K562 (cell line): Measurements from ENCODE around the gene PRDM8. TPM values are rescaled to one million over a fixed set of nuclear protein-coding genes. Genes with fewer than 3 reads are reported as not detected.

ENCODE experiments used
- ATF4 ChIP-seq: fragments of 450-650 bp; formaldehyde crosslinking; IDR thresholded peaks from 2 replicates; pipeline ENCODE4 v1.4.0; 2022; ENCODE audit warnings: mild to moderate bottlenecking, moderate library complexity
- CCNT2 ChIP-seq: IDR thresholded peaks from 2 replicates; pipeline ENCODE4 v1.6.1; 2011; ENCODE audit warnings: borderline replicate concordance, low read depth, mild to moderate bottlenecking, moderate library complexity, mixed read lengths, low read length; ENCODE audit not compliant: insufficient read length; ENCODE audit errors: extremely low read depth
- E2F8 ChIP-seq: fragments of 450-650 bp; IDR thresholded peaks from 2 replicates; pipeline ENCODE4 v1.7.1; 2018; ENCODE audit warnings: mild to moderate bottlenecking, low read depth; ENCODE audit not compliant: partially characterized antibody
- FOXJ3 ChIP-seq: sonication (generic); formaldehyde crosslinking; IDR thresholded peaks from 2 replicates; pipeline ENCODE4 v1.4.0; 2020; ENCODE audit warnings: mild to moderate bottlenecking, missing genetic modification reagents
- GABPB1 ChIP-seq: sonication (generic); formaldehyde crosslinking; IDR thresholded peaks from 2 replicates; pipeline ENCODE4 v1.8.0; 2022; ENCODE audit warnings: mild to moderate bottlenecking, missing genetic modification reagents
- HIVEP1 ChIP-seq: fragments of 250-450 bp; sonication (Bioruptor Pico); IDR thresholded peaks from 2 replicates; pipeline ENCODE4 v1.4.0; 2020; ENCODE audit warnings: mild to moderate bottlenecking
- NBN ChIP-seq: fragments of 450-650 bp; IDR thresholded peaks from 2 replicates; pipeline ENCODE4 v1.6.1; 2016; ENCODE audit warnings: low read depth, mild to moderate bottlenecking
- NR1H2 ChIP-seq: sonication (generic); formaldehyde crosslinking; IDR thresholded peaks from 2 replicates; pipeline ENCODE4 v1.4.0; 2020; ENCODE audit warnings: mild to moderate bottlenecking, missing genetic modification reagents
- RAD51 ChIP-seq: fragments of 450-650 bp; IDR thresholded peaks from 2 replicates; pipeline ENCODE4 v1.7.1; 2016; ENCODE audit warnings: low read depth, mild to moderate bottlenecking, borderline replicate concordance
- TFAP4 ChIP-seq: sonication (generic); formaldehyde crosslinking; IDR thresholded peaks from 2 replicates; pipeline ENCODE4 v1.8.0; 2022; ENCODE audit warnings: missing genetic modification reagents, mild to moderate bottlenecking, moderate library complexity, borderline replicate concordance
- USF1 ChIP-seq: sonication (generic); formaldehyde crosslinking; IDR thresholded peaks from 2 replicates; pipeline ENCODE4 v1.9.0; 2022; ENCODE audit warnings: mild to moderate bottlenecking, missing genetic modification reagents
- YY1 ChIP-seq, 3 experiments: IDR thresholded peaks; 2 replicates each; pipeline ENCODE4 v1.6.1; 2011; ENCODE audit warnings: low read length in 2 of 3, mild to moderate bottlenecking in 2 of 3, moderate library complexity in 2 of 3, borderline replicate concordance in 1 of 3, control low read depth in 1 of 3, low read depth in 1 of 3; ENCODE audit not compliant: insufficient read depth in 3 of 3, insufficient replicate concordance in 2 of 3, control insufficient read depth in 1 of 3, insufficient read length in 1 of 3; ENCODE audit errors: extremely low read depth in 1 of 3
- ZBTB11 ChIP-seq, 3 experiments: fragments of 200-800 bp in 1 of 3; fragments of 250-450 bp in 1 of 3; fragments of 450-650 bp in 1 of 3; sonication (Bioruptor Pico) in 1 of 3; sonication (Bioruptor generic) in 1 of 3; formaldehyde crosslinking in 1 of 3; IDR thresholded peaks; 2 replicates each; pipeline versions ENCODE4 v1.6.1 to v1.8.0; 2016 to 2022; ENCODE audit warnings: mild to moderate bottlenecking in 2 of 3, missing genetic modification characterization in 2 of 3, missing compliant biosample characterization in 1 of 3, moderate library complexity in 1 of 3
- ZEB2 ChIP-seq: fragments of 450-650 bp; IDR thresholded peaks from 2 replicates; pipeline ENCODE4 v1.6.1; 2016
- ZNF316 ChIP-seq: fragments of 450-650 bp; IDR thresholded peaks from 2 replicates; pipeline ENCODE4 v1.6.1; 2016
- polyA plus RNA-seq, 8 experiments: library from polyadenylated mRNA; depleted of rRNA in 4 of 8; stranded (reverse) in 5 of 8; unstranded in 3 of 8; fragments of >200 nt; fragmentation: Nextera tagmentation in 2 of 8; fragmentation: Illumina TruSeq in 1 of 8; extraction: Ambion mirVana in 2 of 8; extraction: Trizol in 1 of 8; gene quantifications; 2 replicates each; pipeline versions ENCODE4 v1.2.1 to v1.2.3, GENCODE V29; 2011 to 2014; ENCODE audit warnings: inconsistent platforms in 1 of 8, missing spikeins in 1 of 8
- total RNA-seq, 7 experiments: library from RNA; depleted of rRNA in 6 of 7; stranded (reverse); fragments of >200 nt in 6 of 7; fragmentation: Illumina TruSeq in 2 of 7; extraction: Trizol in 2 of 7; gene quantifications; 2 replicates each; pipeline versions ENCODE4 v1.2.1 to v1.2.3, GENCODE V29; 2011 to 2021; ENCODE audit warnings: low replicate concordance in 1 of 7

PRDM8 gene
- total and polyA plus RNA-seq, 9 of the 15 experiments (the other 6 are each of a cell fraction or from before 2014, with no cell fraction given), result 0.40 TPM; not detected in 8

GRCh38 chr4:80253510-80253909, 56.2 kb downstream of the PRDM8 start (continued):
- TF ChIP-seq RAD51, result no peak
- TF ChIP-seq ZBTB11 (CRISPR knock-in tag; IDR thresholded peaks at IDR 0.05), result peak in 1 of 3 experiments; percentile 56; a peak in 1 of 6 replicates
- TF ChIP-seq ATF4 (CRISPR knock-in tag), result no peak
- TF ChIP-seq ZNF316, result peak; percentile 27; the same call in 1 of the 2 replicates
- peak; percentile 71 for TF ChIP-seq TFAP4 (CRISPR knock-in tag)
- TF ChIP-seq HIVEP1, result no peak
- TF ChIP-seq USF1 (CRISPR knock-in tag), result no peak
- TF ChIP-seq NBN, result peak; percentile 62; the same call in 1 of the 2 replicates
- peak; percentile 69; the same call in 1 of the 2 replicates for TF ChIP-seq NR1H2 (CRISPR knock-in tag)
- TF ChIP-seq FOXJ3 (CRISPR knock-in tag), result no peak
- TF ChIP-seq YY1 (IDR thresholded peaks at IDR 0.05; ENCODE audit: borderline replicate concordance in 1 of 3, control insufficient read depth in 1 of 3, extremely low read depth in 1 of 3, insufficient read depth in 3 of 3, insufficient read length in 1 of 3, insufficient replicate concordance in 2 of 3, low read depth in 1 of 3, low read length in 2 of 3), result no peak
- TF ChIP-seq ZEB2, result 0 out of 2 replicates have a peak, but pooled peaks have one; percentile 34
- TF ChIP-seq GABPB1, result 0 out of 2 replicates have a peak, but pooled peaks have one; percentile 27
- no peak for TF ChIP-seq E2F8
- TF ChIP-seq CCNT2, result peak; percentile 96
- TF ChIP-seq, all 486 proteins: peak for 121
